GM19467 (cell line): ENCODE data around the gene PROKR1.
A peak's percentile ranks its signal among the peaks of the same experiment; 100 is the strongest.
"Not testable (repeated sequence)": the region's sequence is repeated elsewhere in the genome, so short reads cannot be mapped to it uniquely, and the experiment has no call there.

Source experiments
- ATAC-seq: cut with Tn5 transposase; IDR thresholded peaks from one replicate; pipeline ENCODE4 v1.9.1; 2021; ENCODE audit warnings: mild to moderate bottlenecking, moderate library complexity; ENCODE audit not compliant: unreplicated experiment

PROKR1 gene

DNA sequence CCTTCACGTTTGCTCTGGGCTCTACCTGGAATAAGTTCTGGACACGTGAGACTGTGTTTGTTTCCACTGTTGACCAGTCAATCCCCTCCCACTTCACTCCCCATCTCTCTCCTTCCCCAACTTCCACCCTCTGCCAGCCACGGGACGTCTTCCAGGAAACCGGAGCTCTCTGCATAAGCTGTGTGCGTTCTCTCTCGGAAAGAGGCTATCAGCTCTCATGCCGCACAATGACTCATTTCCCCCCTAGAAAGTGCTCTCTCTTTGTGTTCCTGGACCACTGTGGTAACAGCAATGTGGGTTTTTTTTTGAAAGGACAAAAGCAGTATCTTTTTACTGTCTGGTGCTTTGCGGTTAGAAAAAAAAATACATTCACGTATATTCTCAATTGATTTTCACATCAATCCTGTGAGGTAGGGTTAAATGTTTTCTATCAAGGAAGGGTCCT is 10.2 kb downstream of the PROKR1 start:
- ATAC-seq: no peak

DNA sequence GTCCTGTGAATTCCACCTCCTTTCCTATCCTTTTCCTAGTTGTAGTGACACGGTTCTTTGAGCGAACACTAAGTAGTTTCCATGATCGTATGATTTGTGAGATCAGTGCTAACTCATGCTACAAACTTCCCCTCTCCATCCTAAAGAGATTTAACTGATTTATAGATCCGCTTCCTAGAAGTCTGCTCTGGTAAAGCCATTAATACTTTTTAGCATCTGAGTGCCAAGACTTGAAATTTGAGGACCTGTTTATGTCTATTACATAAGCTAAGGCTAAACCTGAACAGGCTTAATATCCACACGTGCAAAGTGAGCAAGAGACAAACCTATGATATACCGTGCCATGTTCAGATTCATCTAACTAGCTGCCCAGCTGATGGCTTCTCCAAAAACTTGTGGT is 14.9 kb downstream of the PROKR1 start:
- no peak for ATAC-seq

DNA sequence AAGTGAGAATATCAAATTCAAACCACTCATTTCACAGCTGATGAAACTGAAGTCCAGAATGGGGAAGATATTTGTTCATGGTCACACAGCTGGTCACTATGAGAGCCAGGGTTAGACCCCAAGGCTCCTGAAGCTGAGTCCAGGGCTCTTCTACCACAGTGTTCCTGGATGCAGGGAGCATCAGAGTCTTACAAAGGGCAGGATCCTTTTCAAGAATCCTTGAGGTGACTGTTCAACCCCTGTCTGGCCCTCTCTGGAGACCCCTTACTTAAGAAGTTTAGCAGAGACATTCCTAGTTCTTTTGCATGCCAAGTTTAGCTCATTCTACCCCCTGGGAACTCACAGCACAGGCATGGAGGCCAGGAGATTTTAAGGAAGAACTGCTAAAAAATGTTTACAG is 15.7 kb downstream of the PROKR1 start:
- no peak for ATAC-seq

DNA sequence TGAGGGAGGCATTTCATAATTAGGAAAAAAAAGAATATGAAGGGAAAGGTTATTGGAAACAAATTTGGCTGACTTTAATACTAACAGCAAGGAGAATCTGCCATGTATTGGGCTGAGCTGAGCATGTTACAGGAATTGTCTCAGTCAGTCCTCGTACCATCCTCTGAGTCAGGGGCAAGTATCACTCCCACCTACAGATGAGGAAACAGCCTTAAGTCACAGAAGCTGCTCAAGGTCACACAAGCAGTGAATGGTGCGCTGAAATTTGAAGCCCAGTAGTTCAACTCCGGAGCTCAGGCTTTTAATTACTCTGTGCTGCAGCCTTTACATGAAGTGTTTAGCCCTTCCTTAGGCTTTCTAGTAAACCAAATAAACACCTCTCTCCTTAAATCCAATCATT is 17.3 kb downstream of the PROKR1 start:
- ATAC-seq: no peak

DNA sequence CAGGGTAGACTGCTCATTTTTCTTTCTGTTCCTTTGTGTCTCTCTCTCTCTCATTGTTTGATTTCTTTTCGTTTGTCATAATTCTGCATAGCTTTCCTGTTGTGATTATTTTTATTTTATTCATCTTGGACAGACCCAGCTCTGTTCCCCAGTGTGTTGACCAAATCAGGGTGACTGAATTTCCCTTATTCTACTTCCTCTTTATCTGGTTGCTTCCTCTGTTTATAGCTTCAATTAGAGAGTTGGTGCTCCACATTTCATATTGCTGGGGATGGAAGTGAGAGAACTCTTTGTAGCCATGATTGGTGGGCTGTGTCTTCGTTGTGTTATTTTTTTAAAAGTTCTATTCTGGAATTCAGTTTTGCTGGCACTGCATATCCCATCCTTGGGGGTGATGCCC is 19.1 kb downstream of the PROKR1 start:
- no peak for ATAC-seq

DNA sequence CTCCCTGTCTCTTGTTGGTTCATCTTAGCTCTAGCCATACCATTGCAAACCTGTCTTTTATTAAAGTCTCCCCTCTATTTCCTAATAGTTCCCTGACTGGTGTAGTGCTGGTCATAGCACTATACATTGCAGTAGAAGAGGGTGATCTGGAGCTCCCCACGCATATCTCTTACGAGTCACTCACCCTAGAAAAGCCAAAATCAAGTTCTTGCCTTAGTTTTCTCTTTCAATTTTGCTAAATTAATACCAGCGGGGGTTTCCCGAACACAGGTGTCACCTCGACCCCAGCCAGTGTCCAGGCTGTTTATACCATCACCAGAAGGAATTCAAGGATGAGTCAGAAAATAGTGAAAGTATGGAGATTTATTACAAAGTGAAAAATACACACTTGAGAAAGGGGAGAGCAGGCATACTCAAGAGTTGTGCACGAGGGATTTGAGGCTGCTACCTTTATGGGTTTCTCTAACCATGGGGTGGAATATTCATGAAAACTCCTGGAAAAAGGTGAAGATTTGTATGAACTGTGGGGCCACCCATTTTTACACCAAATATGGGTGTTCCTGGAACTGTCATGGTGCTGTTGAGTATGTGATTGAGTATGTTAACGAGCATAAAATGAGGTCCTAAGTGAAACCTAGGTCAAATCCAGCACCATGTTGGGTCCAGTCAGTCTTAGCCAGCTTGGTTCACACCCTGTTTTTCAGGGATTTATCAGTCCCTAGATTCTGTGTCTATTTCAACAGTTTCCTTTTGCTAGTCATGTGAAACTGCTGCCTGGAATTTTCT is 20.2 kb downstream of the PROKR1 start:
- no peak for ATAC-seq

DNA sequence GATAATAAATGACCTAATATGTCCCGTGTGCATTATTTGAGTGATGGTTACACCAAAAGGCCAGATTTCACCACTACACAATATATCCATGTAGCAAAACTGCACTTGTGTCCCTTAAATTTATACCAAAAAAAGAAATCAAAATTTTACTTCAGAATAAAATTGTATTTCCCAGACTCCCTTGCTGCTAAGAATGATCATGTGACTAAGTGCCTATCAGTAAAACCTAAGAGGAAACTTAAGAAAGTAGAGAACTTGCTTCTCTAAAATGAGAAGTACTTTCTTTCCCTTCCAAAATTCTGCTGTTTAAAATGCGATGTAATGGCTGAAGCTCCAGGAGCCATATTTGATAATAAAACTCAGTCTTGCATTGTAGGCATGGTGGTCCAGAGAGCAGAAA is 24.0 kb downstream of the PROKR1 start:
- ATAC-seq: no peak

DNA sequence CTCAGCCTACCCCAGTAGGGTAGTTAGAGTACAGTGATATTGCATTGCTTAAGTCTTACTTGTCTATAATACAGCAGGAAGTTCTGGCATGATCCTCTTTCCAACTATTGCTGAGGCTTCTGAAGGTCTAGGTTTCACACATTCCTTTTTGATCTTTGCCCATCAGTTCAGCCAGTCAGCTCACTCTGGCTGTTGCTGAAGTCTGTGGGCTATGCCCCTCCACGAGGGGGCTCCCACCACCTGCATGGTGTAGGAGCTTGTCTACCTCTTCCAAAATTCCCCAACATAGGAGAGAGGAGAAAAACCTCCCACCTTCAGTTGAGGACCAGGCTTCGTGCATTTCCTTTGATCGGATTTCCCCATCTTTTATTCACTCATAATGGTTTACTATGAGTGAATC is 26.3 kb downstream of the PROKR1 start:
- no peak for ATAC-seq

DNA sequence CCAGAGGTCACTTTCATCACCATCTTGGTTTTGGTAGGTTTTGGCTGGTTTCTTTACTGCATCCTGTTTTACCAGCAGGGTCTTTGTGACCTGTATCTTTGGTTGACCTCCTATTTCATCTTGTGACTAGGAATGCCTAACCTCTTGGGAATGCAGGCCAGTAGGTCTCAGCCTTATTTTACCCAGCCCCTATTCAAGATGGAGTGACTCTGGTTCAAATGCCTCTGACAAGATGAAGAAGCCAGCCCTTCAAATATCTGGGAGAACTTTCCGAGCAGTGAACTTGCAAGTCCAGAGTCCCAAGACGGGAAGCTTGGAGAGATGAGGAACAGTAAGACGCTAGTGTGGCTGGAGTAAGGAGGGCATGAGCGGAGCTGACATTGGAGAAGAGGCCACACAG is 28.6 kb downstream of the PROKR1 start:
- ATAC-seq: no peak

DNA sequence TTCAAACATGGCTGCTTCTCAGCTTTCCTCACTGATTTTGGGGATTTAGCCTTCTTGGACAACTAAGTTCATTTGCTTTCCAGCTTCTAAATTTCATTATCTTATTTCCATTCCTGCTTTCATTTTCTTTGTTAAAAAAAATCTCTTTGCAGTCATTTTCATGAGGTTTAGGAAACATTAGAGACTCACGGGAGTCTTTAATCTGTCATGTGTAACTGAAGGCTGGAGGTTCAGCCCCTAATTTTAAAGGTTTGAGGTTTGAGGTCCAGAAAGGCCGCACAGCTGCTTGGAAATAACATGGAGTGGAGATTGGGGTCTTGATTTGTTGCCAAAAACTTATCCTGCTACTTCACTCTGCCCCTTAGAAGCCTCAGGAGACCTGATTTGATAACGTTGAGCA is 30.3 kb downstream of the PROKR1 start:
- ATAC-seq: no peak

DNA sequence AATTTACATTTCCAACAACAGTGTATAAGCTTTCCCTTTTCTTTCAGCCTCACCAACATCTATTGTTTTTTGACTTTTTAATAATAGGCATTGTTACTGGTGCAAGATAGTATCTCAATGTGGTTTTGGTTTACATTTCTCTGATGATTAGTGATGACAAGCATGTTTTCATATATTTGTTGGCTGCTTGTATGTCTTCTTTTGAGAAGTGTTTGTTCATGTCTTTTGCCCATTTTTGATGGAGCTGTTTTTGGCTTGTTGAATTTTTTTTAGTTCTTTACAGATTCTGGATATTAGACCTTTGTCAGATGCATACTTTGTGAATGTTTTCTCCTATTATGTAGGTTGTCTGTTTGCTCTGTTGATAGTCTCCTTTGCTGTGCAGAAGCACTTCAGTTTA is 32.1 kb downstream of the PROKR1 start:
- ATAC-seq: no peak

DNA sequence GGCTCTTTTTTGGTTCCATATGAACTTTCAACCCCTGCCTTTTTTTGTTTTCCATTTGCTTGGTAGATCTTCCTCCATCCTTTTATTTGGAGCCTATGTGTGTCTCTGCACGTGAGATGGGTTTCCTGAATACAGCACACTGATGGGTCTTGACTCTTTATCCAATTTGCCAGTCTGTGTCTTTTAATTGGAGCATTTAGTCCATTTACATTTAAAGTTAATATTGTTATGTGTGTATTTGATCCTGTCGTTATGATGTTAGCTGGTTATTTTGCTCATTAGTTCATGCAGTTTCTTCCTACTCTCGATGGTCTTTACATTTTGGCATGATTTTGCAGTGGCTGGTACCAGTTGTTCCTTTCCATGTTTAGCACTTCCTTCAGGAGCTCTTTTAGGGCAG is 34.5 kb downstream of the PROKR1 start:
- not testable (repeated sequence) for ATAC-seq

DNA sequence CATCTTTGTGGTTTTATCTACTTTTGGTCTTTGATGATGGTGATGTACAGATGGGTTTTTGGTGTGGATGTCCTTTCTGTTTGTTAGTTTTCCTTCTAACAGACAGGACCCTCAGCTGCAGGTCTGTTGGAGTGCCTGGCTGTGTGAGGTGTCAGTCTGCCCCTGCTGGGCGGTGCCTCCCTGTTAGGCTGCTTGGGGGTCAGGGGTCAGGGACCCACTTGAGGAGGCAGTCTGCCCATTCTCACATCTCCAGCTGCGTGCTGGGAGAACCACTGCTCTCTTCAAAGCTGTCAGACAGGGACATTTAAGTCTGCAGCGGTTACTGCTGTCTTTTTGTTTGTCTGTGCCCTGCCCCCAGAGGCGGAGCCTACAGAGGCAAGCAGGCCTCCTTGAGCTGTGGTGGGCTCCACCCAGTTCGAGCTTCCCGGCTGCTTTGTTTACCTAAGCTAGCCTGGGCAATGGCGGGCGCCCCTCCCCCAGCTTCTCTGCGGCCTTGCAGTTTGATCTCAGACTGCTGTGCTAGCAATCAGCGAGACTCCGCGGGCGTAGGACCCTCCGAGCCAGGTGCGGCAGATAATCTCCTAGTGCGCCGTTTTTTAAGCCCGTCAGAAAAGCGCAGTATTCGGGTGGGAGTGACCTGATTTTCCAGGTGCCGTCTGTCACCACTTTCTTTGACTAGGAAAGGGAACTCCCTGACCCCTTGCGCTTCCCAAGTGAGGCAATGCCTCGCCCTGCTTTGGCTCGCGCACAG is 36.0 kb downstream of the PROKR1 start:
- ATAC-seq: not testable (repeated sequence)

DNA sequence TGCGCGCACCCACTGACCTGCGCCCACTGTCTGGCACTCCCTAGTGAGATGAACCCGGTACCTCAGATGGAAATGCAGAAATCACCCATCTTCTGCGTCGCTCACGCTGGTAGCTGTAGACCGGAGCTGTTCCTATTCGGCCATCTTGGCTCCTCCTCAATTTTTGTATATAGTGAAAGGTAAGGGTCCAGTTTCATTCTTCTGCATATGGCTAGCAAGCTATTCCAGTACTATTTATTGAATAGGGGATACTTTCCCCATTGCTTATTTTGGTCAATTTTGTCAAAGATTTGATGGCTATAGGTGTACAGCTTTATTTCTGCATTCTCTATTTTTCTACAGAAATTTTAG is 36.5 kb downstream of the PROKR1 start:
- ATAC-seq: not testable (repeated sequence)

DNA sequence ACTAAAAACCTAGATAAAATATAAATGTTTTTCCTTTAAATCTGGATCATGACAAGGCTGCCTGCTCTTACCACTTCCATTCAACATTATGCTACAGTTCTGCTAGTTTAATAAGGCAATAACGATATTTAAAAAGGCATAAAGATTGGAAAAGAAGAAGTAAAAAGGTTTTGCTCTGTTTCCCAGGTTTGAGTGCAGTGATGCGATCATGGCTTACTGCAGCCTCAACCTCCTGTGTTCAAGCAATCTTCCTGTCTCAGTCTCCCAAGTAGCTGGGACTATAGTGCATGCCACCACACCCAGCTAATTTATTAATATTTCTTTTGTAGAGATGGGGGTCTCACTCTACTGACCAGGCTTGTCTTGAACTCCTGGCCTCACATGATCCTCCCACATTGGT is 40.8 kb downstream of the PROKR1 start:
- ATAC-seq: no peak

DNA sequence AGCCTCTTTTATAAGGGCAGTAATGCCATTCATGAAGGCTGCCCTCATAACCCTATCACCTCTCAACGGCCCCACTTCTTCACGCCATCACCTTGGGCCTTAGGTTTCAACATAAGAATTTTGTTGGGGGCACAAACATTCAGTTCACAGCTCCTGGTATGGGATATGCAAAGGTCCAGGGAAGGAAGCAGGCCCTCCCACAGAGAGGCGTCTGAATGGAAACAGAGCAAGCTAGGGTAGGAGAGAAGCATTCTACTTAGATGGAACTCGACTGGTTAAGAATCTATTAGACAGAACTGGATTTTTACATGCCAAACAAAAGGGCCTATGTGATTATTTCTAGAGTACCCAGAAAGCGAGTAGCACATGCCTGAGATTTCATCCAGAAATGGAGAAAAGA is 42.8 kb downstream of the PROKR1 start:
- ATAC-seq: no peak

DNA sequence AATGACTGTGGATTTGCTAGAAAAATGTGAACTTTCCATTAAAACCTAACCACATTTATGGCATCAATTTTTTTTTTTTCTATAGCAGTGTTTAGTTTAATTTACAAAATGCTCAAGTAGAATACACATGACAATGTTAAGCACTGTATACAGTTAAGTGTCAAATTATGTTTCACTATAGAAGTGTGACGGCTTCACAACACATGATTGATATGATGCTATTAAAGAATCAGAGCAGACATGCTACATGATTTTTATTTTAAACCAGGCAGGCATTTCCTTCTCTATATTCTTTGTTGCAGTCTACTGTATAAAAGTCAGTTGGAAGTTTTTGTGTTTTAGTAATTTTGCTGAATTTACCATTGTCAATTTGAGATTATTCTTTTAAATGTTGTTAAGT is 43.6 kb downstream of the PROKR1 start:
- no peak for ATAC-seq

DNA sequence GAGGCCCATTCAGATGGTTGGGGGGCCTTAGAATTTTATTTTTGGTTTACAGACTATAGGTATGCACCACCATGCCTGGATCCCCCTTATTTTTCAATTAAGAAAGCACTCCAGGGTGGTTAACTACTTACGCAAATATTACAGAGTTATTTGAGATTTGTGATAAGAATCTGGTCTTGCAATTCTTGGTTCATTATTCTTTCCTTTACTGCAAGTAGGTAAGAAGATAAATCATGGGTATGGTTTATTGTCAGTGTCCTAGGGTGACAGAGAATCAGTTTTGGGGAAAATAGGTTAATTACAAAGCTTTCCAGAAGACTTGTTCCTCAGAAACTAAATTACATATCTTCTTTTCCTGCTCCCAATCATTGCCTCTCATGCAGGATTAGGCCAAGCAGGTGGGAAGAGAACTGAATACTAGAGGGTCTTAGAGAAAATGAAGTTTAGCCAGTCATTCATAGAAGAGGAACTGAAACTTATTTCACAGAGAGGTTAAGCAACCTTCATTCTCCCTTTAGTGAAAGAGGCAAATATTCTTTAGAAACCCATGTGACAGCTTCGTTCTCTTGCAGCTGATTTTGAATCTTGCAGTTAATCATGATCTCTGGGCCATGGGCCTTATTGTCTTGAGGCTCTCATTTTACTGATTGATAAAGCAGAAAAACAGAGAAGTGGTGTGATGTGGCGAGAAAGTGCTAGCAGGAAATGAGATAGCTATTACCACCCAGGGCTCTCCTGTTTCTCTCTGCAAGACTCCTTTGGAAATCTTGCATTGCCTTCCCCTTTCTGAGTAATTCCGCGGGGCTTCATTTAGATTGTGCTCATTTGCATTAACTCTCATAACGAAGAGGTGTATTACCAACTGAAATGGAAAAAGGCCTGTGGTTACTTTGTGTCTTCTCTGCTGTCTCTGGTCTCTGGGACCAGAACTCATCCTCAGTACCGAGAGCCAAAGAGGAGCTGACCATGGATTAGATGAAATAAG is 46.5 kb downstream of the PROKR1 start:
- ATAC-seq: peak; percentile 88

DNA sequence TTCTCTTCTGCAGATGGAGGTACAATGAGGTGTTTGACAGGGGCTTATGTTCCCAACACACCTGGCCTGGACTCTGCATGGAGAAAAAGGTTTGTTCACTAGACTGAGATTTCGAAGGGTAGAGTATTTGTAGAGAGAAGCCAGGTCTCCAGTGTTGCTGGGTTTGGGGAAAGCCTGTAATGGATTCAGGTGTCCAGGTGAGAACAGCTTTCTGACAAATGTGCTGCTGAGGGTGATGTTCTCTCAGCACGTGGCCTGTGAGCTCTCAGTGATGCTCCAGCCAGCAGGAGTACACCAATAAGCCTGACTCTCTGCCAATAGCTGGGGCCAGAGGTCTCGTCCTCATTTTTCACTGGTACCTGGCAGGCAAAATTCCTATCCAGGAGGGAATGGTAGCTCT is 47.5 kb downstream of the PROKR1 start:
- no peak for ATAC-seq

DNA sequence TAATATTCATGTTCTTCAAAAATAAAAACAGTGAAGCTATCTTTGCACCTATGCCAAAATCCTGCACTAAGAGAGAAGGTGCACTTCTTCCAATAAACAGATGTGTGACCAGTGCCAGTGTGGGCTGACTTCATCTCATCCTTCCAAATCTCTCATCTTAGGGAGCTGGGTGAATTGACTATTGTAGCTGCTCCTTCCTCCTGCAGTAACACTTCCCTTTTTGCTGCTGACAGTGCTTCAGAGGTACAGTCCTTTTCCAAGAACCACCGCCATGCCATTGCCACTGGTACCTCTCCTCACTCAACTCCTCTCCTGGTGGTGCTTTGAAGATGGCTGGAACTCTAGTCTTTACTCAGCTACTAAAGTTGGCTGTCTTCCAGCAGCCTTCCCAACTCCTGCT is 49.1 kb downstream of the PROKR1 start:
- no peak for ATAC-seq

DNA sequence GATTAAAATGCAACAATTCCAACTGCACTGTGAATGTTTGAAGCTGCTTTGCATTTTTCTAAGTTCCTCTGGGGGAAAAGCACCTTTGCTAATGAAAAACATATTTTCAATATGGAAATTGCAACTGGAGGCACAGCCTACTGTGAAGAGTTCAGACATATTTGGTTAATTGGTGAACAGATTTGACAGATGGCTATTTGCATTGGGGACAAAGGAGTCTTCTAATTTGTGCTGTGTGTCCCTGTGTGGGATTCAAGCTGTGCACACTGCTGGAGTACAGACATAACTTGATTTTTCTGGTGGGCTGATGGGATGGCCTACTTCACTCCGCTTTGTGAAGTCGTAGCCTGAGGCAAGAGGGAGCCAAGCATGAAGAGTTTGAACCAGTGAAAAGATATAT is 50.6 kb downstream of the PROKR1 start:
- ATAC-seq: no peak
